Activated naive CD4-positive, alpha-beta T cell treated with Interleukin-2 at 50 U/mL for 16 hours (primary cell): ENCODE results near the gene ZBTB7A.
A peak's percentile ranks its signal among the peaks of the same experiment; 100 is the strongest.

Experiments used
- DNase-seq: peaks from one replicate; pipeline ENCODE4 v3.0.0-alpha.2; 2020

Gene ZBTB7A

DNA sequence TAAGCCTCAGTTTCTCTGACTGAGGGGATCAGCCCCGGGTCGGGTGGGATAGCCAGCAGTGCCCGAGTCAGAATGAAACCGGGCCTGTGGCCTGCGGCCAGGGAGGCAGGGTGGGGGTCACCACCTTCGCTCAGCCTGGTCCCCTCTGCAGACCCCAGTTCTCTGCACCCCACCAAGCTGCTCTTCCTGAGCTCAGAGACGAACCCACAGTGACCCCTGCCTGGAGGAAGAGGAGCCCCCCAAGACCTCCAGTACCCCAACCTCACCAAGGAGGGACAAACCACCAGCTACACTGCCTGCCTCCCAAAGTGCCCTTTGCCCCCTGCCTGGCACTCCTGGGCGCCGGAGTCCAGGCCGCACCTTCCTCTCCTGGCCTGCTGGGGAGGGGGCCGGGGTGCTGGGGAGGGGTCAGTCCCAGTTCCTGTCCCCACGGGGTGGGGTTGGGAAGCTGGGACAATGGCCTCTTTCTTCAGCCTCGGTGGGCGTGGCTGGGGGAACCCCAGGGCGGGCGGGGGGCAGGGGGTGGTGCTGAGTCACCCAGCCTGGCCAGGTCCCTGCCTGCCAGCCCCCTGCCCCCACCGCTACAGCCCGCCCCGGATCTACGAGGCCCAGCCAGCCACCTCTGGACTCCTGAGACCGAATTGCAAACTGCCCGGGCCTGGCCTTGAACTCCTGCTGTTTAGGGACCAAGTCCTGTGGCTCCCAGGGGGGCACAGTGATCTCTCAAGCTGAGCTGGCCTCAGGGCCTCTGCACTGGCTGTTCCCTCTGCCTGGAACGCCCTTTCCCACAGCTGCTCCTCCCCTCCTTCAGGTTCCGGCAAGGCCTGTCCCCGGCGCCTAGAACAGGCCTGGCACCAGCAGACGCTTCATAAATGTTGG, 14.3 kb downstream of the ZBTB7A start:
- no peak for DNase-seq

GRCh38 chr19:4051175-4052101, 15.3 kb downstream of the ZBTB7A start:
- peak; percentile 42 for DNase-seq

GRCh38 chr19:4049432-4049831, 17.3 kb downstream of the ZBTB7A start:
- no peak for DNase-seq

DNA sequence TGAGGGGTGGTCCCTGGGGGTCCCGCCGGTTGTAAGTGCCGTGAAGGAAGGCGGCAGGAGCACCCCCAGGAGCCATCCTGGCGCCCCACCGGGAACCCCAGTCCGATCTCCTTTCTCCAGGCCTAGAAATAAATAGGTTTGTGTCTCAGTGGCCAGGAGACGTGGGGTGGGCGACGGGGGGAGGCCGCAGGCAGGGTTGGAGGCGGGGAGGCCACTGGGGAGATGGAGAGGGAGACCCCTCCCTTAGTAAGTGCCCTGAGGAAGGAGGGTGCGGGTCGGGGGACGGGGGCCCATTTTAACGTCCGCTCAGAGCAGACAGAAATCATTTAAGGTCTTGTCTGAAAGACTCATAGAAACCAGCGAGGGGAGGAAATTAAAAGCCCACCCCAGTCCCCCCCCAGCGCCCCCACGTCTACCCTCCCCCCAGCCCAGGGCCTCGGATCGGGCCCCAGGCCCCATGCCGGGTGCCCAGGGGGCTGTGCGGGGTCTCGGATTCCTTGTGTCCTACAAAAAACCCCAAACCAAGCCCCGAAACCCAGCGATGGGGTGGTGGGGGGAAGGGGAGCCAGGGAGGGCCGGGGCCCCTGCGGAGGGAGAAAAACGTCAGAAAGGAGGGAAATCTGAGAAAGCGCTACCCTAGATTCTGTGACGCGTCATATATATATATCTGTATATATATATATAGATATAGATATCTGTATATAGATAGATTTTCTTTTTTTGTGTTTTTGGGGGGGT, 19.6 kb downstream of the ZBTB7A start:
- DNase-seq: no peak

GRCh38 chr19:4046362-4046691, 20.4 kb downstream of the ZBTB7A start:
- DNase-seq: no peak

- DNase-seq: no peak
These were observed 20.9 kb downstream of the ZBTB7A start for GRCh38 chr19:4045597-4046361.

DNA sequence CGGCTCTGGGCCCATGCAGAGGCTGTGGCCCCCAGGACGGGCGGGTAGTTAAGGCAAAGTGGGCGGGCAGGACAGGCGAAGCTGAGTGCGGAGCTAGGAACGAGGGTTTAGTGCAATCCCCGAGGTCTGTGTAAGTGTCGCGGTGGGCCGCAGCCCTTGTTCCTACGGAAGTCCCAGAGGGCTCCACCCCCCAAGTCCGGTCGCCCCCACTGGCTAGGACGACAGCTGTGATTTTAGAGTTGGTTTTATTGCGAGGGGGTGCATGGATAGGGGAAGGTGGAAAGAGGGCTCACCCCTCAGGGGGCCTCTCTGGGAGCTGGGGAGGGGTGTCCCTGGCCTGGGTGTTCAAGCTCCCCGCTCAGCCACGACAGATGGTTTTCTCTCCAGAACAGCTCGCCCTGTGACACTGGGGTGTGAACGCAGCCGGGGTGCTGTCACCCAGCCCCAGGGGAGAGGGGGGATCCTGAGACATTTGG, 21.7 kb downstream of the ZBTB7A start:
- no peak for DNase-seq

GRCh38 chr19:4043966-4044715, 22.6 kb downstream of the ZBTB7A start:
- no peak for DNase-seq

DNA sequence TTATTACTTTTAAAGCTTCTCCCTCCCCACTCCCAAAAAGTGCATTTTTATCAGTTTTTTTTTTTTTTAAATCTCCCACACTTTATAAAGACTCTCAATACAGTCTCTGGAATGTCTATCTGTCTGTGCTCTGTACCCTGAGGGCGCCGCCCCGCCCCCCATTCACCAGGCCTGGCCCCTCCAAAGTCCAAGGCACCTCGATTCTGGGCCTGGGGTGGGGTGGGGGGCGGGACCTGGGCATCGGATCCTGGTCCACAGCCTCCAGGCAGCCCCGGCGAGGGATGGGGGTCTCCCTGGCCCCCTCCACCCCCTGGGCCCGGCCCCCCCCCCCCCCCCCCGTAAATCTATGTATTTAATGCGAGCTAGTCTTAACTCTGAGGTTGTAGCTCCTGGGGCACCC, 23.3 kb downstream of the ZBTB7A start:
- DNase-seq: no peak

GRCh38 chr19:4042731-4043082, 24.0 kb downstream of the ZBTB7A start:
- no peak for DNase-seq

- no peak for DNase-seq
These were observed 24.5 kb downstream of the ZBTB7A start for GRCh38 chr19:4042064-4042730.

GRCh38 chr19:4038661-4039423, 27.9 kb downstream of the ZBTB7A start:
- DNase-seq: no peak

DNA sequence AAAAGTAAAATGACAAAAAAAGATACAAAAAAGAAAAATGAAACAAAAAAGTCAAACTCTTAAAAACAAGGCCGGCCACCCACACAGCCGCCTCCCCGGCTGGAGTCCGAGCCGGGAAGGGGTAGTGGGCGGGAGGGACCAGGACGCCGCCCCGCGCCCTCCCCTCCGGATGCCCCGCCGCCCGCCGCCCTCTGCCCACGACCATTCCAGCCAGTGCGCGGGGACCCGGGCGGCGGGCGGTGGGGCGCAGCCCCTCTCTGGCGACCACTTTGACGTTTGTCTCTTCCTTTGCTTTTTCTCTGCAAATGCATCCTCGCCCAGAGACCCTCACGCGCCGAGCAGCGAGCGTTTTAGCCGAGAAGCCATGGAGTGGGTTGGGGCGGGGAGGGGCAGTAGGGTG, 28.6 kb downstream of the ZBTB7A start:
- DNase-seq: no peak

DNA sequence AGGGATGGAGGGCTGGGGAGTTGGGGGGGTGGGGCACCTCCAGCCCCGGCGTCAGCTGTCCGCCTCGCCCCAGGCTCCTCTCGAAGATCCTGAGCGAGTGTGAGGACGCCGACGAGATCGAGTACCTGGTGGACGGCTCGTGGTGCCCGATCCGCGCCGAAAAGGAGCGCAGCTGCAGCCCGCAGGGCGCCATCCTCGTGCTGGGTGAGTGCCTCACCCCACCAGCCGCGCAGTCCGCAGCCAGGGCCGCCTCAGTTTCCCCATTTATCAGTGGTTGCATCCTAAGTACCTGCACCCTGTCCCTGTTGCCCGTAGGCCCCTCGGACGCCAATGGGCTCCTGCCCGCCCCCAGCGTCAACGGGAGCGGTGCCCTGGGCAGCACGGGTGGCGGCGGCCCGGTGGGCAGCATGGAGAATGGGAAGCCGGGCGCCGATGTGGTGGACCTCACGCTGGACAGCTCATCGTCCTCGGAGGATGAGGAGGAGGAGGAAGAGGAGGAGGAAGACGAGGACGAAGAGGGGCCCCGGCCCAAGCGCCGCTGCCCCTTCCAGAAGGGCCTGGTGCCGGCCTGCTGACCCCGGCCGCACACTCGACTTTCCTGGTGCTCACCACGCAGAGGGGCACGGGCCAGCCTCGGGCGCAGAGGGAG, 29.3 kb downstream of the ZBTB7A start:
- no peak for DNase-seq

DNA sequence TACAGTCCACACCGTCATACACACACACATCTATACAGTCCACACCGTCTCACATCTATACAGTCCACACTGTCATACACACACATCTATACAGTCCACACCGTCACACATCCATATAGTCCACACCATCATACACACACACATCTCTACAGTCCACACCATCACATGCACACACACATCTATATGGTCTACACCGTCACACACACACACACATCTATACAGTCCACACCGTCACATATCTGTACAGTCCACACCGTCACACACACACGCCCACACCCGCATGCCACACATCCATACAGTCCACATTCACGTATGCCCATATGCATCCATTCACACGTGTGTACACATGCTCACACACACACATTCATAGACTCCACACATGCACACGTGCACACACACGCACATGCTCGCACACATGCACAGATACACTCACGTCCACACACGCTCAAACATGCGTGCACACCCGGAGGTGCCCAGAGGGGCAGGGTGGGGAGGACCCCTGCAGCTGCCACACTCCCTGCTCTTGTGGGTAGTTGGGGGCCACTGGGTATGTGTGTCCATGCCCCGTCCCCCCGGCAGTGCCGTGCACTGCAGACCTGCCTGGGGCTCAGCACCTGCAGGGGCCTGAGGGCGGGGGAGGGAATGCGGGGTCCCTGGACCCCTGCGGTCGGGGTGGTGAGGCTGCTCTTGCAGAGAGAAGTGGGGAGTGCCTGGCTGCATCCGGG, 30.0 kb downstream of the ZBTB7A start:
- no peak for DNase-seq

DNA sequence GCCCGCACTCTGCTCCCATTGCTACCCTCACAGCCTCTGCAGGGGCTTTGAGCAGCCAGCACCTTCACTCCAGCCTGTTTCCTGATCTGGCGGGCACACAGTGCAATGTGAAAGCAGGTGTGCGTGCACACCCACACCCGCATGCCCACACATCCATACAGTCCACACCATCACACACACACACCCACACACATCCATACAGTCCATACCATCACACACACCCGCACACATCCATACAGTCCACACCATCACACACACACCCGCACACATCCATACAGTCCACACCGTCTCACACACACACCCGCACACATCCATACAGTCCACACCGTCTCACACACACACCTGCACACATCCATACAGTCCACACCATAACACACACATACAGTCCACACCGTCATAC, 31.1 kb downstream of the ZBTB7A start:
- no peak for DNase-seq

GRCh38 chr19:4035018-4035566, 31.6 kb downstream of the ZBTB7A start:
- no peak for DNase-seq
